Peyer's patch (tissue), 4 donors: Measurements from ENCODE around the gene PPARGC1A.
A peak's percentile ranks its signal among the peaks of the same experiment; 100 is the strongest.

Experiments used
- POLR2A ChIP-seq, 2 donors: fragments of 450-650 bp; IDR thresholded peaks; one replicate each; pipeline ENCODE4 v1.5.1; 2017; ENCODE audit warnings: antibody characterized with exemption in 2 of 2, mild to moderate bottlenecking in 2 of 2, moderate library complexity in 2 of 2
- TF ChIP-seq, protein P1 (sequence below), 6 experiments: fragments of 450-650 bp in 4 of 6; fragments of 200-600 bp in 2 of 6; sonication (generic) in 1 of 6; IDR thresholded peaks; one replicate each; pipeline ENCODE4 v1.5.1; 2017 to 2019; ENCODE audit warnings: antibody characterized with exemption in 6 of 6, mild to moderate bottlenecking in 3 of 6, moderate library complexity in 1 of 6

DNA sequence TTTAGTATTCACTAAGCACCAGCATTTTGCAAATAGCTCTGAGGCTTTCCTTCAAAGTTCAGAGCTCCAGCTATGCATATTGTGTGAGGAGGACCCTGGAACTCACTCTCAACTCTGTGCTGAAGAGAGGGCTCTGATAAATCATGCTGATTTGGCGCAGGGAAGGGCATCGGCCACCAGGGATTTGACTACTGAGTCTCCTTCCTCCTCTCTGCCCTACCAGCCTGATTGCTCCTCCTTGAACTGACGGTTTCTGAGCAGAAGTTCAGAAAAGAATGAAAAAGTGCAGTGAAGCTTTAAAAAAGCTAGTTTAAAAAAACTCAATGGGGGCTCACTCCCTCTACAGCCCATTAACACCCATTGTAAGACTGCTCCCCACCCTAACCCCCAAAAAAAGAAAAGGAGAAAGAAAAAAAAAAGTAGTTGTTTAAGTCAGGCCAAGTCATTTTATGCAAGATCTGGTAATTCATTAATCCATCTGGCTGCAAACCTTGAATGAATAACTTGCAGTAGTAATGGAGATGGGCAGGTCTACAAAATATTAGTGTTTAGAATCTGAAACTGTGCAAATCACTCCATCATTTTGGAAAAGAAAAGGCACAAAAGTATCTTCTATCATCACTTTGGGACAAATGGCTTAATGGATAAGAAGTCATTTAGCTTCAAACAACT lies 13.3 kb downstream of the PPARGC1A start:
- no peak for TF ChIP-seq POLR2A (IDR thresholded peaks at IDR 0.05)
- TF ChIP-seq, protein P1, sequence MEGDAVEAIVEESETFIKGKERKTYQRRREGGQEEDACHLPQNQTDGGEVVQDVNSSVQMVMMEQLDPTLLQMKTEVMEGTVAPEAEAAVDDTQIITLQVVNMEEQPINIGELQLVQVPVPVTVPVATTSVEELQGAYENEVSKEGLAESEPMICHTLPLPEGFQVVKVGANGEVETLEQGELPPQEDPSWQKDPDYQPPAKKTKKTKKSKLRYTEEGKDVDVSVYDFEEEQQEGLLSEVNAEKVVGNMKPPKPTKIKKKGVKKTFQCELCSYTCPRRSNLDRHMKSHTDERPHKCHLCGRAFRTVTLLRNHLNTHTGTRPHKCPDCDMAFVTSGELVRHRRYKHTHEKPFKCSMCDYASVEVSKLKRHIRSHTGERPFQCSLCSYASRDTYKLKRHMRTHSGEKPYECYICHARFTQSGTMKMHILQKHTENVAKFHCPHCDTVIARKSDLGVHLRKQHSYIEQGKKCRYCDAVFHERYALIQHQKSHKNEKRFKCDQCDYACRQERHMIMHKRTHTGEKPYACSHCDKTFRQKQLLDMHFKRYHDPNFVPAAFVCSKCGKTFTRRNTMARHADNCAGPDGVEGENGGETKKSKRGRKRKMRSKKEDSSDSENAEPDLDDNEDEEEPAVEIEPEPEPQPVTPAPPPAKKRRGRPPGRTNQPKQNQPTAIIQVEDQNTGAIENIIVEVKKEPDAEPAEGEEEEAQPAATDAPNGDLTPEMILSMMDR (IDR thresholded peaks at IDR 0.05): peak in 2 of 6 experiments; percentile 17 to 26
